Astrocyte of the spinal cord (primary cell): ENCODE results near the gene GMEB1.
"Not testable (repeated sequence)": the region's sequence is repeated elsewhere in the genome, so short reads cannot be mapped to it uniquely, and the experiment has no call there.

Experiments
- DNase-seq: peaks from one replicate; pipeline ENCODE4 v3.0.0; 2011; ENCODE audit warnings: low read depth, low spot score
- H3K4me3 ChIP-seq: 2 replicates; pipeline ENCODE4 v1.5.1; 2011; ENCODE audit warnings: low read depth, mild to moderate bottlenecking, low read length, moderate library complexity
- in situ Hi-C: cut with HindIII; loops from 2 replicates; pipeline ENCODE4 v1.10.0; 2017; ENCODE audit warnings: low sequenced_read_pairs
- TF ChIP-seq, protein P1 (sequence below): IDR thresholded peaks from 2 replicates; pipeline ENCODE4 v1.5.1; 2012; ENCODE audit warnings: low read depth, mild to moderate bottlenecking, low read length, inconsistent platforms

The GMEB1 gene

DNA sequence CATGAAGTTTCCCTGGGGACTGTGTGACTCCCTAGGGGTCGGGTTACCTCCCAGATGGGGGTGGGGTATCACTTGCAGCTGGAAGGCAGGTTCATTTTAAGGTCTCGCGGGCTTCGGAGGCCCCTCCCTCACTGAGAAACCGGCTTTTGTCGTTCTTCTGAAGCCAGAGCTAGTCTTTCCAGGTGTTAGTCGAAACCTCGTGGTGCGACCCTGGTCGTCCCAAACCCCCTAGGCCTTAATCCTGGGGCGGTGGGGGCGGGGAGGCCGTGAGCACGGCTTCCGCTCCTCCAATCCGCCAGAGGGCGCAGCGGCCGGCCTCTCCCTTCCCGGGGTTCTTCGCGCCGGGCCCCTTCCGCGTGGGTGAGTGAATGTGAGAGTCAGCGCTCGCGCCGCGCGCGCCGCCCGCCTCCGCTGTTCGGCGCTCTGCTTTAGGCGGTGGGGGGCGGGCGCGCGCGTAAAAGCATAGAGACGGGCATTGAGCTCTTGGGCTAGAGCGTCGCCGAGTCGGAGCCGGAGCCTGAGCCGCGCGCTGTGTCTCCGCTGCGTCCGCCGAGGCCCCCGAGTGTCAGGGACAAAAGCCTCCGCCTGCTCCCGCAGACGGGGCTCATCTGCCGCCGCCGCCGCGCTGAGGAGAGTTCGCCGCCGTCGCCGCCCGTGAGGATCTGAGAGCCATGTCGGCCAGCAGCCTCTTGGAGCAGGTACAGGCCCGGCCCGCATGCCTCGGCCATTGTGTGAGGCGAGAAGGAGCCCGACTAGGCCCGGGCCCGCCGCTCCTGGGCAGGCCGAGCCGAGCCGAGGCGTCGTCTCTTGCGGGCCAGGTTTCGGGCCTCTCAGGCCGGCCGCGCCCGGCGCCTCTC, 68.1 kb downstream of the GMEB1 start, which contains the start of gene YTHDF2:
Gene YTHDF2 (plus strand): TSS at position 491 of the 857 bp plus-strand sequence. CDS start 181 bp downstream, at position 672.
- TF ChIP-seq, protein P1, sequence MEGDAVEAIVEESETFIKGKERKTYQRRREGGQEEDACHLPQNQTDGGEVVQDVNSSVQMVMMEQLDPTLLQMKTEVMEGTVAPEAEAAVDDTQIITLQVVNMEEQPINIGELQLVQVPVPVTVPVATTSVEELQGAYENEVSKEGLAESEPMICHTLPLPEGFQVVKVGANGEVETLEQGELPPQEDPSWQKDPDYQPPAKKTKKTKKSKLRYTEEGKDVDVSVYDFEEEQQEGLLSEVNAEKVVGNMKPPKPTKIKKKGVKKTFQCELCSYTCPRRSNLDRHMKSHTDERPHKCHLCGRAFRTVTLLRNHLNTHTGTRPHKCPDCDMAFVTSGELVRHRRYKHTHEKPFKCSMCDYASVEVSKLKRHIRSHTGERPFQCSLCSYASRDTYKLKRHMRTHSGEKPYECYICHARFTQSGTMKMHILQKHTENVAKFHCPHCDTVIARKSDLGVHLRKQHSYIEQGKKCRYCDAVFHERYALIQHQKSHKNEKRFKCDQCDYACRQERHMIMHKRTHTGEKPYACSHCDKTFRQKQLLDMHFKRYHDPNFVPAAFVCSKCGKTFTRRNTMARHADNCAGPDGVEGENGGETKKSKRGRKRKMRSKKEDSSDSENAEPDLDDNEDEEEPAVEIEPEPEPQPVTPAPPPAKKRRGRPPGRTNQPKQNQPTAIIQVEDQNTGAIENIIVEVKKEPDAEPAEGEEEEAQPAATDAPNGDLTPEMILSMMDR = peak; percentile 87
- in situ Hi-C loops = no loop called here
- DNase-seq = peak; percentile 98
- peak within 1 kb of the TSS; percentile 94 for H3K4me3 ChIP-seq

GRCh38 chr1:28737307-28738132, 68.9 kb downstream of the GMEB1 start:
- in situ Hi-C loops = no loop called here
- peak; percentile 61 for DNase-seq
- TF ChIP-seq, protein P1 = no peak
- peak overlapping the region; percentile 94 for H3K4me3 ChIP-seq

DNA sequence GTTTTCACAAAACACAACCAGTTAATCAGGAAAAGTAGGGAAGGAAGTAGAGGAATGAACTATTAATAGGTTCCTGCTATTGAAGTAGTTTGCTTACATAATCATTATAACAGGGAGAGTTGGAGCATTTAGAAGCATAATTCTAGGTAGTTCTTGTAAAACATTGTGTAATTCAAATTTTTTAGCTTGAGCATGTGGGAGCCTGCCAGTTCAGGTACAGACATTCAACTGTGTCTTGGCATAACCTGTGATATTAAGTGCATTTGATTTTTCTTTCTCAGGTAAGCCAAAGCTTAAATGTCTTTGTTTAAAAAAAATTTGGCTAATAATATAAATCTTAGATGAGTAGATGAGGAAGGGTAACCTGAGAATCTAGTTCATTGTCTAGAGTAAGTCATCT, 71.5 kb downstream of the GMEB1 start:
- DNase-seq = no peak
- in situ Hi-C loops = no loop called here
- H3K4me3 ChIP-seq = no peak overlapping the region
- TF ChIP-seq, protein P1 = no peak

DNA sequence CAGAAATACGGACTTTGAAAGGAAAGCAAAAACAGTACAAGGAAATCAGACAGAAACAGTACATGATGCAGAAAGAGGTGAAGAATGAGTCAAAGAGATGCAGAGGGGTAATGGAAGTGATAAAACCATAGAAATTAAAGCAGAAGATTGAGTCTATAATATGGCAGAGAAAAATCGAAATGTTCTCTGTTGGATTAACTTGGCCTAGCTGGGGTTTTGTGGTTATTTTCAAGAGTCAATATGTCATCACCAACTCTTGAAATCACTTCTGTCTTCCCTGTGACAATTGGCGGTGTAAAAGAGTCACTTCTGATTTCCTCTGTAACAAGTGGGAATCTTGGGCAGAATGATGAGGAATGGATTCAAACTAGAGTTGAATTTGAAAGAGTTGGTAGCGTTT, 75.6 kb downstream of the GMEB1 start:
- no peak for DNase-seq
- in situ Hi-C loops = no loop called here
- TF ChIP-seq, protein P1 = no peak
- no peak overlapping the region for H3K4me3 ChIP-seq

DNA sequence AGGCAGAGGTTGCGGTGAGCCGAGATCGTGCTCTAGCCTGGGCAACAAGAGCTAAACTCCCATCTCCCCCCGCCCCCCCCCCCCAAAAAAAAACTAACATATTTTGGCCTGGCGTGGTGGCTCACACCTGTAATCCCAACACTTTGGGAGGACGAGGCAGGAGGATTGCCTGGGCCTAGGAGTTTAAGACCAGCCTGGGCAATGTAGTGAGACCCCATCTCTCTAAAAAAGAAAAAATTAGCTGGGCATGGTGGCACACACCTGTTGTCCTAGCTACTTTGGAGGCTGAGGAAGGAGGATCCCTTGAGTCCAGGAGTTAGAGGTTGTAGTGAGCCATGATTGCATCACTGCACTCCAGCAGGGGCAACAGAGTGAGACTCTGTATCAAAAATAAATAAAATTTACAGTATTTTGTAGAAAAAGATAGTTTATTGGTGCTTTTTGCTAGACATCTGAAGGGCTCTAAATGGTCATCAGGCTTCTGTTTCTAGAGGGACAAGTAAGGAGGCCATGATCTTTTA, 77.1 kb downstream of the GMEB1 start:
- TF ChIP-seq, protein P1 = no peak
- no peak for DNase-seq
- in situ Hi-C loops = no loop called here
- H3K4me3 ChIP-seq = no peak overlapping the region

DNA sequence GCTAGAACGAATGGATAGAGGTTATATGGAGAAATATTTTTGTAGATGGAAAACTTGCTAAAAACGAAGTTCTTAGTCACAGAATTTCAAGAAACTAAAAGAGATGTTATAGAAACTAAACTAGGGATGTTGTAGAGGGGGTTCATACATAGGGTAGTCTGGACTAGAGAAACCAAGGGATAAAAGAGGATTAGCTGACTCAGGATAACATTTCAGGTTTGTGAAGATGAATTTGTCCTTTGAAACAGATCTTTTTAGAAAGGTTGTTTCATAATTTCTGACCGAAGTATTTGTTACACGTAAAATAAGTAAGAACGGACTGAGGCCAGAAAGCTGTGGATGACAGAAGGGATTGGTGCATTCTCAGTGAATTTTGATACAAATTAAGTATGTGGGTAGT, 81.7 kb downstream of the GMEB1 start:
- in situ Hi-C loops = no loop called here
- H3K4me3 ChIP-seq = no peak overlapping the region
- TF ChIP-seq, protein P1 = no peak
- DNase-seq = no peak

DNA sequence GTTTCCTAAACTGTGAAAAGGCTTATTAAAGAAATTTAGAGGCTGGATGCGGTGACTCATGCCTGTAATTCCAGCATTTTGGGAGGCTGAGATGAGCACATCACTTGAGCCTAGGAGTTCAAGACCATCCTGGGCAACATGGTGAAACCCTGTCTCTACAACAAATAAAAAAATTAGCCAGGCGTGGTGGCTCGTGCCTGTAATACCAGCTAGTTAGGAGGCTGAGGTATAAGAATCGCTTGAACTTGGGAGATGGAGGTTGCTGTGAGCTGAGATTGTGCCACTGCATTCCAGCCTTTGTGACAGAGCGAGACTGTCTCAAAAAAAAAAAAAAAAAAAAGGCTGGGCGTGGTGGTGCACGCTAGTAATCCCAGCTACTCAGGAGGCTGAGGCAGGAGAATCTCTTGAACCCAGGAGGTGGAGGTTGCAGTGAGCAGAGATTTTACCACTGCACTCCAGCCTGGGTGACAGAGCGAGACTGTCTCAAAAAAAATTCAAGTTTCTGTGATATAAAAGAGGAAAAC, 82.2 kb downstream of the GMEB1 start:
- in situ Hi-C loops, H3K4me3 ChIP-seq, DNase-seq: not testable (repeated sequence)
